Fibroblast of peridontal ligament (primary cell): Measurements from ENCODE around the gene SSBP2.
"Not testable (repeated sequence)": the region's sequence is repeated elsewhere in the genome, so short reads cannot be mapped to it uniquely, and the experiment has no call there.

Experiments
- DNase-seq: peaks from one replicate; pipeline ENCODE4 v3.0.0-alpha.2; 2010; ENCODE audit errors: extremely low read depth

Gene SSBP2

GRCh38 chr5:81525690-81526089, 225.2 kb downstream of the SSBP2 start:
- DNase-seq, result peak; percentile 71

- no peak for DNase-seq
These were observed 226.9 kb downstream of the SSBP2 start for GRCh38 chr5:81524015-81524414.

GRCh38 chr5:81522571-81522970, 228.3 kb downstream of the SSBP2 start:
- no peak for DNase-seq

DNA sequence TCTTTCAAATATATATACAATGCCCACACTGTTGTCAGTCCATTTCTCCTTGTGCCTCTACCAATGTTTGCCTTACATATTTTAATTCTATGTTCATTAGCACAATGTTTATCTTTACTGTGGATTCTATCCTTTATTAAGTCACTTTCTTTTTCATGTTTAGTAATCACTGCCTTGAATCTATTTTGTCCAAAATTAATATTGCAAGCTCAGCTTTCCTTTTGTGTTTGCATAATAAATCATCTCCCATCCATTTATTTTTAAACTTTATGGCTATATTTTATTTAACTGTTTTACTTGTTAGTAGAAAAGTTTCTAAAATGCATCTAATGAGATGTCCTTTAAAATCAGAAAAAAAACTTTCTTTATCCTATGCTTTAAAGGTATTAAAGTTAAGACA, 230.1 kb downstream of the SSBP2 start:
- DNase-seq, result no peak

- no peak for DNase-seq
These were observed 231.5 kb downstream of the SSBP2 start for GRCh38 chr5:81519217-81519905.

DNA sequence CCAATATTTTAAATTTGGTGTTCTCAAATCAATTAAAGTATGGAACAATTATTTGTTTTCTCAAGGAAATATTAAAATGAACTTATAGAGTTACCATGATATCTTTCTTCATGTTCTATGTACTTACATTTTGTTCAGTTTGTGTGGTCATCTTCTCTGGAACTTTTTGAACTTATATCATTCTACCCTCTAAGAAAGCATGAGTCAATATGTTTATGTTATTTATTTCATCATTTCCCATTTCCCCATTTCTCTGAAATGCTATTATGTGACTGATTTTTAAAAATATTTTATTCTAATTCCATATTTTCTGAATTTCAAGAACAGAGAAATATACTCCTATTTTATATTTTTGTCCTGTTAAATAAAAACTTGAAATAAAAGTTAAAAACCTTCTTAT, 233.4 kb downstream of the SSBP2 start:
- DNase-seq, result peak; percentile 54

DNA sequence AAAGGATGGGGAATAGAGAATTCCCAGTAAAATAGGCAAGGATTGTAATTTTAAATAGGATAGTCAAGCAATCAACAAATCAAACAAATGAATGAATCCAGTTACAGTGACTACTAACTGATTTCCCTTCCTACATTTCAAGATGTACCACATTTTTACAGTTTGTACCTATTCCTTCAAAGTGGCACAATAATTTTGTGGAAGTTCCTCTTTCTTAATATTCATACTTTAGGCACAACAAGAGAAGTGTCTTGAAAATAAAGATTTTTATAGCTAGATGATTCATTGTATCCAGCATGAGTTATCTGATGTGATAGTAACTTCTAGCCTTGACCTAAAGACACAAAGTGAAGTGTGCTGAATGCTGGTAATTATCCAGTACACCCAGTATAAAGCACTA, 234.8 kb downstream of the SSBP2 start:
- DNase-seq, result no peak

- DNase-seq, result peak; percentile 22
These were observed 236.9 kb downstream of the SSBP2 start for GRCh38 chr5:81513982-81514381.

GRCh38 chr5:81513473-81513872, 237.4 kb downstream of the SSBP2 start:
- no peak for DNase-seq

DNA sequence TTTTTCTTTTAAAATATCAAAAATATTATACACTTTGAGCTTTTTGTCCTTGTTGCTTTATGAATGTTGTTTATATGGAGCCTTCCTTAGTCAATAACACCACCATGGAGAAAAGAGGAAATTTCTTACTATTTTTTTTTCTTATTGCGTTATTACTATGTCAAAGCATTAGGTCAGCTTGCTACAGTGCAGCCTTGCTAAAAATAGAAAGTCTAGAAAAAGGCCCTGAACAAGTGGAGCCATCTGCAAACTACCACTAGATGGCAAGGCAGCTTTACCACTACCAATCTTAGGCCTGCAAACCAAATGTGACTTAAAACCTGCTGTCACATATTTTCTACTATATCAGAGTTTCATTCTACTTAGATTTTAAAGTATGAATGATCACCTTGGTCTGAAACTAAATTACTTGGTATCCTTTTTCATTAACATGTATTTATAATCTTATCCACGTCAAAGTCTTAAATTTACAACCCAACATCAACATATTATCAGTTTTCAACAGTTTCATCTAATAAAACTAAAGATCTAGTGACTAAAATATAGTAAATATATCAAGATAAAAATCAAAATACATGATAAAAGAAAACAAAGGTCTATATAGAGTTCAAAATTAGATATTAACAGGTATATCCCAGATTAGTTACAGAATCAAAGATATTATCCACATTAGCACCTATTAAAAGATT, 243.9 kb downstream of the SSBP2 start:
- DNase-seq, result peak; percentile 96

- DNase-seq, result peak; percentile 15
These were observed 244.5 kb downstream of the SSBP2 start for GRCh38 chr5:81506378-81506777.

- DNase-seq, result peak; percentile 62
These were observed 245.2 kb downstream of the SSBP2 start for GRCh38 chr5:81505672-81506071.

DNA sequence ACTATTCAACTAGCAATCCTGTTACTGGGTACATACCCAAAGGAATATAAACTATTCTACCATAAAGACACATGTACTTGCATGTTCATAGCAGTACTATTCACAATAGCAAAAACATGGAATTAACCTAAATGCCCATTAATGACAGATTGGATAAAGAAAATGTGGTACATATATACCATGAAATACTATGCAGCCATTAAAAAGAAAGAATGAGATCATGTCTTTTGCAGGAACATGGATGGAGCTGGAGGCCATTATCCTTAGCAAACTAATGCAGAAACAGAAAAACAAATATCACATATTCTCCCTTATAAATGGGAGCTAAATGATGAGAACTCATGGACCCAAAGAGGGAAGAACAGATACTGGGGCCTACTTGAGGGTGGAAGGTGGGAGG, 247.3 kb downstream of the SSBP2 start:
- DNase-seq, result not testable (repeated sequence)

GRCh38 chr5:81495286-81495685, 255.6 kb downstream of the SSBP2 start:
- DNase-seq, result no peak

GRCh38 chr5:81488862-81489261, 262.0 kb downstream of the SSBP2 start:
- no peak for DNase-seq

DNA sequence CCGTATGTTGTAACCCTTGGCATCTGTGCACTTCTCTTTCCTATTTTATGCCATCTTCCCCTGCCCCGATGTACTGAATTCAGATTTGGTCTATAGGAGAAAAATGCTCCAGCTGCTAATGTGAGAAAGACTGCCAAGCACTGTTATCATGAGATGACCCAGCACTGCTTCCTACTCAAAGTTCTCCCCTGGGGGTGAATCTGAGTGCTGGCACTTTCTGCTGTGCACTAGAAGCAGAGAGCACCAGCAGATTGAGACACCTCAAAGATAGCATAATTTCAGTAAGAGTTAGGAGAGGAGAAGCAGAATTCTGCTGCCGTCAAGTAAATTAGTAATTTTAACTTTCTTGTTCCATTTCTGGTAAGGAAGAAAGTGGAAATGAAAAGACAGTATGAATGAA, 264.2 kb downstream of the SSBP2 start:
- no peak for DNase-seq

- peak; percentile 11 for DNase-seq
These were observed 268.3 kb downstream of the SSBP2 start for GRCh38 chr5:81482595-81482994.

DNA sequence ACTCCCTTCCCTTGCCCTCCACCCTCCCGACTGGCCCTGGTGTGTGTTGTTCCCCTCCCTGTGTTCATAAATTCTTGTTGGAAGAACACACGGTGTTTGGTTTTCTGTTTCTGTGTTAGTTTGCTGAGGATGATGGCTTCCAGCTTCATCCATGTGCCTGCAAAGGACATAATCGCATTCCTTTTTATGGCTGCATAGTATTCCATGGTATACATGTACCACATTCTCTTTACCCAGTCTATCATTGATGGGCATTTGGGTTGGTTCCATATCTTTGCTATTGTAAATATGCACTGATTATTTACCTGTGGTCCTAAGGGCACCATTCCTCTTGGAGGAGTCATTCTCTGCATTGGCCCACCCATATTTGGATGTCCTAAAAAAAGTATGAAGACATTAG, 277.5 kb downstream of the SSBP2 start:
- not testable (repeated sequence) for DNase-seq

DNA sequence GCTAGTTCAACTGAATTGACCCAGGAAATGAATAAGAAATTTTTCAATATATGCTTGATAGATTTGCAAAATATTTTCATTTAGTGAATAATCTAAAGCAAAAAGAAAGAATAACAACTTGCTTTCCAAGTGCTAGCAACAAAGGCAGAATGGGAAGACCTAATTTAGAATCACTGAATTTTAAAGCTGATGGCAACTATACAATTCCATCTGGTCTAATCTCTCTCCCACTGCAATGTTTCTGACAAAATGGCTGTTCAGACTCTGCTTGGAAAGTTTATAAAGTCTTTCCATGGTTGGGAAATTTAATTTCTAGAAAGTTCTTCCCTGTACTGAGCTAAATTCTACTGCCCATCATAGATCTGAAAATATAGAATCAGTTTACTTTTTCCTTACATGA, 281.2 kb downstream of the SSBP2 start:
- no peak for DNase-seq

DNA sequence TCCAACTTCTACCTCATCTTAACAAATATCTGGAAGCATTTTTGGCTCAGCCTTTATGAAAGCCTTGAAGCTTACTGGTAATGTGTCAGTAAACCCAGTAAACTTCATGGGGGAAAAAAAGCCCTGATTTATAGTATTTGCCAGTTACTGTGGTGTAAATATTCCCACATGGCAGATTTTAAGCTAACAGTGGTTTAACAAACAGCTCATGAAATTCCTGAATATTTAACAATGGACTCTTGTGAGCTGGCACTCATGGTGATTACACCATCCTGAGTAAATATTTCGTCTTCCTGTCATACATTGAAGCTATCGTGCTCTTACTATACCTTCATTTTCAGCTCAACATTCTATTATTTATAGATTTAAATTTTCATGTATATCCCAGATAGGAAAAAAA, 300.0 kb downstream of the SSBP2 start:
- peak; percentile 33 for DNase-seq

DNA sequence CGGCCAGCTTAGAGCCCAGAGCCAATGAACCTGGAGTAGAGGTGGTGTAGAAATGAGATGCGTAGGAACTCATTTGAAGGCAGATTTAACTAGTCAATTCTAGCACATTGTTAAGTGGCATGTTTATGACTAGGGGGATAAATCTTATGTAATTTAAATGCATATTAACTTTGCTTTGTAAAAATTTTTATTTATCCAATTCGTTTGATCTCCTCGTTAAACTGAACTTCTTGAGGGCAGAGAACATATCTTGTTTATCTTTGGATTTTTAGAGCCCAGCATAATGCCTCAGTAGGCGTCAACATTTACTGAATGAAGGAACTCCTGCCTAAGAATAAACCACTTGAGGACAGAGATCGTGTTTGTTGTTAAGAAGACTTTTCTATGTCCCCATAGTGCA, 315.9 kb downstream of the SSBP2 start:
- no peak for DNase-seq

DNA sequence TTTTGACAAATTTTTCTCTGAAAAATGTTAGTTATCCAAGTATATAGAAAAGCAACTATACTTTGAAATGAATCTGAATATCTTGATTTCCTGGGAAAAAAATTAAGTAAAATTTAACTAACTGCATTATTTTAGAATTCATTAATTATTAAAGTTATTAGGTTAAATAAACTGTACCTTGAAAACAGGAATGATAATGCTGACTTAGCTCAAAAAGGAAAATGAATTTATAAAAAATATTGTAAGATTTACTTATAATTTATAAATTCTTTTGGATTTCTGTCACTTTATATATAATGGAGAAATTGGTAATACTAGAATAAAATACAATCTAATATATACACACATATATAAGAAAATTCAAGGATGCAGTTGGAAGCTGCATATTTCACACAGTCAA, 320.9 kb downstream of the SSBP2 start:
- DNase-seq, result no peak

DNA sequence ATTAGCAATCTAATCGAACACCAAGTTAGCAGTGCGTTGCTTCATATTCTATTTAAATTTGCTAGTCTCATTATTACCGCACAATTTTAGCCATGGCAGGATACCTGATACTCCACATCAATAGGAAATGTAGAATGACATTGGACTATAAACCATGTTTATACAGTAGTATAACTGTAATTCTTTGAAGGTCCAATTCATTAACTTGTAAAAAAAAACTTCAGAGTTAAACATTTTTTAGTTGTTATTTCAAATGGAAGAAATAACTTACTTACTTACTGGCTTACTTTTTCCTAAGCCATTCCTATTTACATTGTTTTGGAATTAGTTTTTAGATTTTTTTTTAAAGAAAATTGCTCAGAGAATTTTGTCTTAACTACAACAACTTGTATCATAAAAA, 321.5 kb downstream of the SSBP2 start:
- DNase-seq, result no peak

GRCh38 chr5:81428861-81429260, 322.0 kb downstream of the SSBP2 start:
- DNase-seq, result no peak
